ENCODE data around the gene ICE2. TPM values are rescaled to one million over a fixed set of nuclear protein-coding genes. Genes with fewer than 3 reads are reported as not detected.

Gene ICE2
- total RNA-seq, 1 experiment from 2014 or later = 28.5 TPM

GRCh38 chr15:60454824-60455223 is 24.1 kb downstream of the ICE2 start:
- H3K4me3 ChIP-seq = no peak overlapping the region

GRCh38 chr15:60448668-60449360 is 30.1 kb downstream of the ICE2 start:
- DNase-seq (ENCODE audit: low read depth in 1 of 2, low spot score in 2 of 2) = no peak
- H3K4me1 ChIP-seq (replicated peaks) = no peaks in the 10 kb centered on the region
- no peaks in the 10 kb centered on the region for H3K27me3 ChIP-seq (replicated peaks)
- no peaks in the 10 kb centered on the region for H3K9me3 ChIP-seq (replicated peaks)
- H3K4me3 ChIP-seq = no peak overlapping the region
- H3K27ac ChIP-seq = no peak overlapping the region
- peaks cover 43% of the 10 kb centered on the region for H3K36me3 ChIP-seq

More at GRCh38 chr15:60454824-60455223, 24.1 kb downstream of the ICE2 start:
- no peaks in the 10 kb centered on the region for H3K4me1 ChIP-seq (replicated peaks)
- no peak for DNase-seq (ENCODE audit: low read depth in 1 of 2, low spot score in 2 of 2)
- H3K9me3 ChIP-seq (replicated peaks) = no peaks in the 10 kb centered on the region
- no peak overlapping the region for H3K27ac ChIP-seq
- peaks cover 34% of the 10 kb centered on the region for H3K36me3 ChIP-seq
- no peaks in the 10 kb centered on the region for H3K27me3 ChIP-seq (replicated peaks)

- no peaks in the 10 kb centered on the region for H3K9me3 ChIP-seq (replicated peaks)
- no peak overlapping the region for H3K27ac ChIP-seq
- H3K27me3 ChIP-seq (replicated peaks) = no peaks in the 10 kb centered on the region
- peaks cover 22% of the 10 kb centered on the region for H3K36me3 ChIP-seq
- peak in 1 of 2 experiments; percentile 28 for DNase-seq (ENCODE audit: low read depth in 1 of 2, low spot score in 2 of 2)
- peaks cover 3% of the 10 kb centered on the region; the same call in 1 of the 2 replicates for H3K4me1 ChIP-seq (replicated peaks)
- H3K4me3 ChIP-seq = no peak overlapping the region
These were observed 34.5 kb downstream of the ICE2 start for GRCh38 chr15:60444289-60444912.

- H3K4me1 ChIP-seq (replicated peaks) = peaks cover 3% of the 10 kb centered on the region; the same call in 1 of the 2 replicates
- H3K27ac ChIP-seq = no peak overlapping the region
- peaks cover 11% of the 10 kb centered on the region for H3K36me3 ChIP-seq
- DNase-seq (ENCODE audit: low read depth in 1 of 2, low spot score in 2 of 2) = no peak
- no peaks in the 10 kb centered on the region for H3K27me3 ChIP-seq (replicated peaks)
- no peak overlapping the region for H3K4me3 ChIP-seq
- H3K9me3 ChIP-seq (replicated peaks) = no peaks in the 10 kb centered on the region
These were observed 36.2 kb downstream of the ICE2 start for GRCh38 chr15:60442763-60443162.

GRCh38 chr15:60442031-60442650 is 36.8 kb downstream of the ICE2 start:
- peaks cover 5% of the 10 kb centered on the region; the same call in 1 of the 2 replicates for H3K36me3 ChIP-seq

GRCh38 chr15:60441331-60441730 is 37.6 kb downstream of the ICE2 start:
- Histone ChIP-seq H3K36me3 (peaks cover 3% of the 10 kb centered on the region; the same call in 1 of the 2 replicates), H3K4me1 (replicated peaks) (peaks cover 3% of the 10 kb centered on the region; the same call in 1 of the 2 replicates), H3K9me3 (replicated peaks) (no peaks in the 10 kb centered on the region), H3K27me3 (replicated peaks) (no peaks in the 10 kb centered on the region), H3K4me3 (no peak overlapping the region), H3K27ac (no peak overlapping the region)
- no peak for DNase-seq (ENCODE audit: low read depth in 1 of 2, low spot score in 2 of 2)

More at GRCh38 chr15:60442031-60442650, 36.8 kb downstream of the ICE2 start:
- DNase-seq (ENCODE audit: low read depth in 1 of 2, low spot score in 2 of 2) = no peak
- peaks cover 3% of the 10 kb centered on the region; the same call in 1 of the 2 replicates for H3K4me1 ChIP-seq (replicated peaks)
- no peaks in the 10 kb centered on the region for H3K9me3 ChIP-seq (replicated peaks)
- no peaks in the 10 kb centered on the region for H3K27me3 ChIP-seq (replicated peaks)
- no peak overlapping the region for H3K4me3 ChIP-seq
- no peak overlapping the region for H3K27ac ChIP-seq

GRCh38 chr15:60438646-60439045 is 40.3 kb downstream of the ICE2 start:
- Histone ChIP-seq H3K27ac (no peak overlapping the region), H3K36me3 (peaks cover 8% of the 10 kb centered on the region; the same call in 1 of the 2 replicates), H3K4me3 (no peak overlapping the region), H3K9me3 (replicated peaks) (no peaks in the 10 kb centered on the region), H3K4me1 (replicated peaks) (peaks cover 3% of the 10 kb centered on the region; the same call in 1 of the 2 replicates), H3K27me3 (replicated peaks) (no peaks in the 10 kb centered on the region)
- no peak for DNase-seq (ENCODE audit: low read depth in 1 of 2, low spot score in 2 of 2)

GRCh38 chr15:60428935-60429334 is 50.0 kb downstream of the ICE2 start:
- no peaks in the 10 kb centered on the region for H3K27me3 ChIP-seq (replicated peaks)
- H3K4me3 ChIP-seq = no peak overlapping the region
- H3K9me3 ChIP-seq (replicated peaks) = no peaks in the 10 kb centered on the region
- no peak overlapping the region for H3K27ac ChIP-seq
- H3K36me3 ChIP-seq = peaks cover 20% of the 10 kb centered on the region
- DNase-seq (ENCODE audit: low read depth in 1 of 2, low spot score in 2 of 2) = no peak
- peaks cover 28% of the 10 kb centered on the region for H3K4me1 ChIP-seq (replicated peaks)

- Histone ChIP-seq H3K36me3 (peaks cover 22% of the 10 kb centered on the region), H3K9me3 (replicated peaks) (no peaks in the 10 kb centered on the region), H3K27me3 (replicated peaks) (no peaks in the 10 kb centered on the region), H3K4me1 (replicated peaks) (peaks cover 47% of the 10 kb centered on the region), H3K4me3 (no peak overlapping the region), H3K27ac (peak overlapping the region; percentile 20)
- DNase-seq (ENCODE audit: low read depth in 1 of 2, low spot score in 2 of 2) = peak in 1 of 2 experiments; percentile 70
These were observed 52.0 kb downstream of the ICE2 start for GRCh38 chr15:60426870-60427508.

GRCh38 chr15:60425461-60425860 is 53.5 kb downstream of the ICE2 start:
- Histone ChIP-seq H3K27me3 (replicated peaks) (no peaks in the 10 kb centered on the region), H3K36me3 (peaks cover 16% of the 10 kb centered on the region), H3K27ac (no peak overlapping the region), H3K4me1 (replicated peaks) (peaks cover 60% of the 10 kb centered on the region), H3K9me3 (replicated peaks) (no peaks in the 10 kb centered on the region), H3K4me3 (no peak overlapping the region)
- DNase-seq (ENCODE audit: low read depth in 1 of 2, low spot score in 2 of 2) = no peak

- Histone ChIP-seq H3K4me3 (no peak overlapping the region), H3K4me1 (replicated peaks) (peaks cover 60% of the 10 kb centered on the region)
These were observed 54.9 kb downstream of the ICE2 start for GRCh38 chr15:60424006-60424405.

GRCh38 chr15:60423537-60423936 is 55.4 kb downstream of the ICE2 start:
- DNase-seq (ENCODE audit: low read depth in 1 of 2, low spot score in 2 of 2) = peak; percentile 74 to 79
- peaks cover 60% of the 10 kb centered on the region for H3K4me1 ChIP-seq (replicated peaks)

More at GRCh38 chr15:60424006-60424405, 54.9 kb downstream of the ICE2 start:
- H3K27ac ChIP-seq = peak overlapping the region; percentile 77
- H3K27me3 ChIP-seq (replicated peaks) = no peaks in the 10 kb centered on the region
- H3K9me3 ChIP-seq (replicated peaks) = no peaks in the 10 kb centered on the region
- H3K36me3 ChIP-seq = peaks cover 16% of the 10 kb centered on the region
- DNase-seq (ENCODE audit: low read depth in 1 of 2, low spot score in 2 of 2) = no peak

GRCh38 chr15:60421544-60421943 is 57.4 kb downstream of the ICE2 start:
- peak overlapping the region; percentile 77 for H3K27ac ChIP-seq
- H3K36me3 ChIP-seq = peaks cover 7% of the 10 kb centered on the region; the same call in 1 of the 2 replicates
- no peak overlapping the region for H3K4me3 ChIP-seq
- no peaks in the 10 kb centered on the region for H3K27me3 ChIP-seq (replicated peaks)
- no peaks in the 10 kb centered on the region for H3K9me3 ChIP-seq (replicated peaks)
- DNase-seq (ENCODE audit: low read depth in 1 of 2, low spot score in 2 of 2) = peak; percentile 54 to 62
- peaks cover 43% of the 10 kb centered on the region for H3K4me1 ChIP-seq (replicated peaks)

More at GRCh38 chr15:60423537-60423936, 55.4 kb downstream of the ICE2 start:
- Histone ChIP-seq H3K4me3 (no peak overlapping the region), H3K36me3 (peaks cover 16% of the 10 kb centered on the region), H3K27me3 (replicated peaks) (no peaks in the 10 kb centered on the region), H3K27ac (peak overlapping the region; percentile 77), H3K9me3 (replicated peaks) (no peaks in the 10 kb centered on the region)
